ENCODE data around the gene S100G. TPM values are rescaled to one million over a fixed set of nuclear protein-coding genes. Genes with fewer than 3 reads are reported as not detected.

The S100G gene
- total RNA-seq, 2 experiments from 2014 or later = not detected

GRCh38 chrX:16654093-16654492 lies 4.1 kb downstream of the S100G start:
- Histone ChIP-seq H3K9me2 (ENCODE audit: insufficient read depth, low read length) (no peaks in the 10 kb centered on the region), H3K9me3 (ENCODE audit: low read length) (no peaks in the 10 kb centered on the region), H3K79me2 (ENCODE audit: insufficient read depth, low read depth, low read length) (no peaks in the 10 kb centered on the region), H3K27ac (ENCODE audit: low read depth, low read length, poor library complexity, severe bottlenecking) (no peak overlapping the region), H4K20me1 (ENCODE audit: insufficient read depth, low read length) (no peaks in the 10 kb centered on the region), H3K4me1 (ENCODE audit: insufficient read depth, low read length, poor library complexity, severe bottlenecking) (no peaks in the 10 kb centered on the region), H3K4me2 (ENCODE audit: low read length) (no peak overlapping the region), H3K4me3 (ENCODE audit: low read depth, low read length, poor library complexity, severe bottlenecking) (no peak overlapping the region), H3K36me3 (ENCODE audit: insufficient read depth, low read length) (no peaks in the 10 kb centered on the region), H2AFZ (ENCODE audit: low read length) (no peak overlapping the region)
- no TSS peak for BruUV-seq (replicated peaks)
- ChIA-PET CTCF (ENCODE audit: unreplicated experiment) (no interaction called here), POLR2A (no interaction called here)
- no peak for TF ChIP-seq CTCF (conservative IDR thresholded peaks at IDR 0.05; ENCODE audit: low read length)
- no peak for TF ChIP-seq EZH2phosphoT487 (IDR thresholded peaks at IDR 0.05; ENCODE audit: borderline replicate concordance, low read depth, low read length)
- no peak for DNase-seq (ENCODE audit: low spot score)
- intact Hi-C loops (cut with micrococcal nuclease; ENCODE audit: unreplicated experiment) = no loop called here

- Histone ChIP-seq H3K27ac (ENCODE audit: low read depth, low read length, poor library complexity, severe bottlenecking) (no peak overlapping the region), H3K4me2 (ENCODE audit: low read length) (no peak overlapping the region), H3K9me3 (ENCODE audit: low read length) (no peaks in the 10 kb centered on the region), H3K36me3 (ENCODE audit: insufficient read depth, low read length) (no peaks in the 10 kb centered on the region), H4K20me1 (ENCODE audit: insufficient read depth, low read length) (no peaks in the 10 kb centered on the region), H3K9me2 (ENCODE audit: insufficient read depth, low read length) (no peaks in the 10 kb centered on the region), H2AFZ (ENCODE audit: low read length) (no peak overlapping the region), H3K4me3 (ENCODE audit: low read depth, low read length, poor library complexity, severe bottlenecking) (no peak overlapping the region), H3K4me1 (ENCODE audit: insufficient read depth, low read length, poor library complexity, severe bottlenecking) (no peaks in the 10 kb centered on the region), H3K79me2 (ENCODE audit: insufficient read depth, low read depth, low read length) (no peaks in the 10 kb centered on the region)
- intact Hi-C loops (cut with micrococcal nuclease; ENCODE audit: unreplicated experiment) = no loop called here
- DNase-seq (ENCODE audit: low spot score) = no peak
- BruUV-seq (replicated peaks) = no TSS peak
- ChIA-PET POLR2A (no interaction called here), CTCF (ENCODE audit: unreplicated experiment) (no interaction called here)
- TF ChIP-seq EZH2phosphoT487 (IDR thresholded peaks at IDR 0.05; ENCODE audit: borderline replicate concordance, low read depth, low read length) (no peak), CTCF (conservative IDR thresholded peaks at IDR 0.05; ENCODE audit: low read length) (no peak)
Measured at GRCh38 chrX:16658284-16658683, 8.3 kb downstream of the S100G start.

GRCh38 chrX:16659321-16659720 lies 9.4 kb downstream of the S100G start:
- CTCF ChIA-PET (ENCODE audit: unreplicated experiment) = no interaction called here
- intact Hi-C loops (cut with micrococcal nuclease; ENCODE audit: unreplicated experiment) = no loop called here
- Histone ChIP-seq H3K4me3 (ENCODE audit: low read depth, low read length, poor library complexity, severe bottlenecking) (no peak overlapping the region), H2AFZ (ENCODE audit: low read length) (no peak overlapping the region), H3K9me2 (ENCODE audit: insufficient read depth, low read length) (no peaks in the 10 kb centered on the region), H3K4me1 (ENCODE audit: insufficient read depth, low read length, poor library complexity, severe bottlenecking) (no peaks in the 10 kb centered on the region), H4K20me1 (ENCODE audit: insufficient read depth, low read length) (no peaks in the 10 kb centered on the region), H3K9me3 (ENCODE audit: low read length) (no peaks in the 10 kb centered on the region), H3K79me2 (ENCODE audit: insufficient read depth, low read depth, low read length) (no peaks in the 10 kb centered on the region), H3K36me3 (ENCODE audit: insufficient read depth, low read length) (no peaks in the 10 kb centered on the region; the same call in 1 of the 2 replicates), H3K27ac (ENCODE audit: low read depth, low read length, poor library complexity, severe bottlenecking) (no peak overlapping the region), H3K4me2 (ENCODE audit: low read length) (no peak overlapping the region)
- no TSS peak for BruUV-seq (replicated peaks)
- TF ChIP-seq CTCF (conservative IDR thresholded peaks at IDR 0.05; ENCODE audit: low read length) (no peak), EZH2phosphoT487 (IDR thresholded peaks at IDR 0.05; ENCODE audit: borderline replicate concordance, low read depth, low read length) (no peak)
- no peak for DNase-seq (ENCODE audit: low spot score)
- POLR2A ChIA-PET = no interaction called here
